ENCODE data around the gene TACSTD2.
A peak's percentile ranks its signal among the peaks of the same experiment; 100 is the strongest.
"Not testable (repeated sequence)": the region's sequence is repeated elsewhere in the genome, so short reads cannot be mapped to it uniquely, and the experiment has no call there.

Gene TACSTD2

DNA sequence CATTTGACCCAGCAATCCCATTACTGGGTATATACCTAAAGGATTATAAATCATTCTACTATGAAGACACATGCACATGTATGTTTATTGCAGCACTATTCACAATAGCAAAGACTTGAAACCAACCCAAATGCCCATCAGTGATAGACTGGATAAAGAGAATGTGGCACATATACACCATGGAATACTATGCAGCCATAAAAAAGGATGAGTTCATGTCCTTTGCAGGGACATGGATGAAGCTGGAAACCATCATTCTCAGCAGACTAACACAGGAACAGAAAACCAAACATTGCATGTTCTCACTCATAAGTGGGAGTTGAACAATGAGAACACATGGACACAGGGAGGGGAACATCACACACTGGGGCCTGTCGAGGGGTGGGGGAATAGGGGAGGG is 13.3 kb downstream of the TACSTD2 start:
- not testable (repeated sequence) for DNase-seq (ENCODE audit: low read depth)

DNA sequence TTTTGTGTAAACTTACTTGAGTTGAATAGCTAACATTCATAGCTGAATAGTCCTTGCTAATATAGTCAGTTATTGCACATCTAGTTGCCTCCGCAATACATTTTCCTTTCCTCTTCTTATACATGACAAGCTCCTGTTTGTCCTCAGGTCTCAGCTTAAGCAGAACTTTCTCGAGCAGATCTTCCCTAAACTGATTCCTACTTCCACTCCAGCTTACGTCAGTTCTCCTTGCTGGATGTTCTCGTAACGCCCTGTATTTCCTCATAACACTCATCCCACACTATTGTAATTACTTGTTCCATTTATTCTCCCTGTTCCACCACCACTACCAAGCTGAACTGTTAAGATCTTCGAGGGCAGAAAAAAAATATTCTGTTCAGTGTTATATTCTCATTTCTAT is 15.4 kb downstream of the TACSTD2 start:
- no peak for DNase-seq (ENCODE audit: low read depth)

DNA sequence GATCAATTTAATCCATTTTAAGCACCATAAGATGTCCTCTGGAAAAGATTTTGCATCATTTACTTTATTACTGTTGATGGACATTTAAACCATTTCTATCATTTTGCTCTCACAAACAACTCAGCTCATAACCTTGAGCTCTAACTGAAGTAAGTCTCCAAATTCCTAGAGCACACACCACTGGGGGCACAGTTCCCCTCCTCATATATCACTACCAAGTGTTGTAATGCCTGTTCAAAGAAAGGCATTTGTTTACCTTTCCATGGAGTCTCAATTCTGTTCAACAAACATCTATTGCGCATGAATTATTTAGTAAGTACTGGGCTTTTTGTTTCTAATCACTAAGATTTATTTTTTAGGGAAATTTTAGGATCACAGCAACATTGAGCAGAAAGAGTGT is 21.7 kb downstream of the TACSTD2 start:
- no peak for DNase-seq (ENCODE audit: low read depth)

DNA sequence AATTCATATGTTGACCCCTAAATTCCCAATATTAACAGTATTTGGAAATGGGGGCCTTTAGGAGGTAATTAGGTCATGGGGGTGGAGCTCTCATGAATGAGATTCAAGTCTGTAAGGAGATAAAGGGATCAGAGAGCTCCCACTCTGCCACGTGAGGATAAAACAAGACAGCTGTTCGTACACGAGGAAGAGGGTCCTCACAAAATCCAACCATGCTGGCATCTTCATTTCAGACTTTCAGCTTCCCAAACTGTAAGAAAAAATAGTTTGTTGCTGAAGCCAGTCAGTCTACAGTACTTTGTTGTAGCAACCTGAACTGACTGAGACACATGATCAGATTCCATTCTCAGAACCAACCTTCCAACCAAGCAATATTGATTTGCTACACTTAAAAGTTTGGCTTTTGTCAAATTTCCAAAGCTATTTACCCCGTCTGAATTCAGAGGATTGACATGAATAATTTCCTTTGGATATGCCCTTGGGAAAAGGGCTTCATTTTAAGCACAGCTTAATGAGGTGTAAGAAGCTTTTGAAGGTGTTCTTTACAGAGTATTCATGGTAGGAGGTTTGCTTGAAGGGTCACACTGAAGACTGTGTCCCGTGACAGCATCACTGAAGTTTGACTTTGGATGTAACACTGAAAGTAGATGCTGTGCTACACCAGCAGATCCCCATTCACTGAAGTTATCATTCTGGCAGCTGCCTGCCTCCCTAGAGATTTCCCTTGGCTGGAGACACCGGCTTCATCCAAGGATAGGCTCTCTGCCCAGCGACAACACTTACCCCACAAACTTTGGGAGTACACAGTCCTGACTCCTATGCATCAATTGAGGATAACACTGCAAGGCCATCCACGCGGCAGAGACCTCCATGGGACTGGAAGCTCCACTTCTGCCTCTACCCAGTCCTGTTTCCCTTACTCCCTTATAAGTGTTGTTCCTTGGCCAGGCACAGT is 25.6 kb downstream of the TACSTD2 start:
- DNase-seq (ENCODE audit: low read depth): no peak

DNA sequence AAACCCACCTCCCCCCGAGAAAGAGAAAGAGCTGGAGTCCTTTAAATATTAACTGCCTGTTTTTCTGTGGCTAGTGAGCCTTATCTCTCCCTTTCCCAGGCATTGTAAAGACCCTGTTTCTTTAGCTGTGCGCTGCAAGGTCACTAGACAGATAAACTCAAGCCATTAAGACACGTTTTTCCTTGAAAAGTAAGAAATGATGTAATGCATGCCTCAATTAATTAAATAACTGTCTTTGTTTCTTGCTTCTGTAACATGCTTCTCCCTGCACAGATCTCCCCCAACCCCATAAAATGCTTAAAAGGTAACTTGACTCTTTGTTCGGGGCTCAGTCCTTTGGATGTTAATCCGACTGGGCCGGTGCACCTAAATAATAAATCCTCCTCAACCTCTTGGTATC is 27.8 kb downstream of the TACSTD2 start:
- not testable (repeated sequence) for DNase-seq (ENCODE audit: low read depth)

DNA sequence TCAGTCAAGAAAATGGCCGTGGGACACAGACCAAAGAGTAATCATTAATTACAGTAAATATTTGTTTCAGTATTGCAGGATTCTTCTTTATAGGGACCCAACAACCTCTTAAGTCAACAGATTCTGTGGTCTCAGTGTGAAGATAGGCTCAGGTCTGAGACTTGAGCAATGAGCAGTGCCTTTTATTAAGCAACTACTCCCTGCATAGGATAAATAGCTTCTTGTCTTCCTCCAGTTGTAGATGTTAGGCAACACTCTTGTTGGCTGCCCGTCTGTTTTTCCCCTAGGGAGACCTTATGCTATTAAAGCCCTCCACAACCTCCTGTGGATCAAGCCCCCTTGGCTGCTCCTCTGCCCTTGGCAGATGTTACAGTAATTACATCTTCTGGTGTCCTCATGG is 28.7 kb downstream of the TACSTD2 start:
- DNase-seq (ENCODE audit: low read depth): no peak

DNA sequence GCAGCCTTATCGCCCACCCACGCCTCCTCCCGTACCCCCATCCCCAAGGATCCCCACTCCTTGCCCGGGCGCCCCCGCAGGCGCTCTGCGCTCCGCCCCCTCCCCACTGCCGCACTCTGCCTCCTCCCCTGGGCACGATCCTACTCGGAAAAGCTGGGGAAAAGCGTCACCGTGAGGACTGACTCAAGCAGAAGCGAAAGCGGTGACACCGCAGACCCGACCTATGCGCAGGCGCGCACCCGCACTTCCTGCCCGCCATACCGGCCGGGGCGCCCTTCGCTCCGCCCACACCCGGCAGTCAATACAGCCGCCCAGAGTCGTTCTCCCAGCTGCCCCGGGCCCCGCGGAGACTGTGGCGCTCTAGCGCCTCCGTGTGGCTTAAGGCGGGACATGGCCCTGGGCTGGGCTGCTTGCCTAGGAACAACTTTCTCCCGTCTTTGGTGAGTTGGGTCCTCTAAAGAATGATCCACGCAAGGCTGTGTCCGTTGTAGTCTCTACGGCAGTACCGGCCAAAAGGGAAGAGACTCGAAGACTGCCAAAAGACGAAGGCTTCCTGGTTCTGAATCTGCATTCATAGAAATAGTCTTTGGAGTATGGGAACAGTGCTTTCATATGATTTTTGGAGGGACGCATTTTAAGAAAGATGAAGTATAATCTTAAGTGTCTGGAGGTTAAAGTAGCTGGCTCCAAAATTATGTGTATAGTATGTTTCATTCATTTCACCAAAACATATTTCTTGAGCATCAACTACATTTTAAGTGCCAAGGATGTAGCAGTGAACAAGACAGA is 30.3 kb downstream of the TACSTD2 start, which contains the start of gene OMA1:
TSS of gene OMA1 (minus strand) at position 207 of the 789 bp plus-strand sequence. CDS start 7,432 bp downstream, outside the sequence.
- peak; percentile 98 for DNase-seq (ENCODE audit: low read depth)

DNA sequence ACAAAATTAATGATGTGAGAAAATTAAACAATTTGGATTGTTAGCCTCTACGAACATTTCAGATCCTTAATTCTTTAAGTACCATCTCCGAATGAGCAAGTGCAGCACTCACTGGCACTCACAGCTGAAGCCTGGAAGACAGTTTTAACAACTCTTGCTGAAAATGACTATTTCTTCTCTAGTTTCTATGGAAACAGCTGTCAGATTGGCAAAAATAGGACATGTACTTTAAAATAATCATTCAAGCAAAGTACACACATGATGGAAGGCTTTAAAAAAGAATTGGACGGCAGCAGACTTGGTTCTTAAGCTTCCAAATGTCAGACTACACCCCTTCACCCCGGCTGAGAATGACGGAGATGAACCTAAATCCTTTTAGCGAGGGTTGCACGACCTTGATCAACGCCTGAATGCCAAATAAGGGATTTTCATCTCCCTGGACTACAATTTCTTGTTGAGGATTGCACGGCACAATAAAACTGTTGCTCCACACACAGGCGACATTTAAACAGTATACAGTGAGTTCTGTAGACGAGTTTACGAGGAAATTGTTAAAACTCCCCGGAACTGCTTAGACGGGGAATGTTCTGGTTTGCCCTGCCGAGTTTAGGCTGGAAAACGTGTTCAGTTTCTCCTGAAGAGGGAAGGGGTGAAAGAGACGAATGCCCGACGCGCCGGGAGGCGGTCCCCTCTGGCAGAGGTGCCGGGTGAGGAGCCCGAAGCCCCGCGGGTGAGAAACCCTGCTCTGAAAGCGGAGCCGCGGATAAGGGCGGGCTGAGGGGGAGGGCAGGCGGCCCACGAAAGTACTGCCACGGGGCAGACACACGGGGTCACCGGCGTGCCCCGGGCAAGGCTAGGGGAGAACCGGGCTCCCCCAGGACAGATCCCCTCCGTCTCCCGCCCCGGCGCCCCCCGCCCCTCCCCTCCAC is 31.2 kb downstream of the TACSTD2 start:
- DNase-seq (ENCODE audit: low read depth): peak; percentile 60

DNA sequence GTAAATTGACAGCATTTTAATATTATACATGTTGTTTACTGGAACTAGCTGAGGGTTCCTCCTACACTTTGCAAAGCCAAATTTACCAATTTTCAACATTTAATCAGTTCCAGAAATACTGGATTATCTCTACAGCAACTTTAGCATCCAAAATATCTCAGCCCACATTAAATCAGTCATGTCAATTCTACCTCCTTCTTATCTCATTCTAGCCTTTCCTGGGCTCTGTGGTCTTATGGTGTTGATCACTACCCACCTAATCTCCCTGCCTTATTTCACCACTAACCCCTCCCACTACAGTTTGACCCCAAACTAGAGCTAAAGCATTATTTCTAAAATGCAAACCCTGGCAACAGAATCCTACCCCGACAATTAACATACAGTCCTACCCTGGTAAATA is 33.8 kb downstream of the TACSTD2 start:
- no peak for DNase-seq (ENCODE audit: low read depth)

DNA sequence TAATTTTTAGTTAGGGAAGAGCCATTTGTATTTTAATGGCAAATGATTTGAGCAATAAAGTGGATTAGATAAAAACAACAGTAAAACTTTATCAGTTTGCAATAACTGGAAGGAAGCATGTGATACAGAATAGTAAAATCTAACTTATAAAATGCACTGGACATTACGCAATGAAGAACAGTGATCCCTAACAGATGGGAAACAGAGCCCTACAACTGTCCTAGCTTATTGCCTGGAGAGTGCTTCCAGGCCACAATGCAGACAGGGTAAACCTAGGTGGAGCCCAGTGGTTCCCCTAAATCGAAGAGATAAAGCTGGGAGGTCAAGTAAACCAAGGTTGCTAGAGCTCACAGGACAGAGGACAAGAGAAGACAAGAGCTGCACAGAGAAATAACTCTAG is 37.5 kb downstream of the TACSTD2 start:
- no peak for DNase-seq (ENCODE audit: low read depth)

DNA sequence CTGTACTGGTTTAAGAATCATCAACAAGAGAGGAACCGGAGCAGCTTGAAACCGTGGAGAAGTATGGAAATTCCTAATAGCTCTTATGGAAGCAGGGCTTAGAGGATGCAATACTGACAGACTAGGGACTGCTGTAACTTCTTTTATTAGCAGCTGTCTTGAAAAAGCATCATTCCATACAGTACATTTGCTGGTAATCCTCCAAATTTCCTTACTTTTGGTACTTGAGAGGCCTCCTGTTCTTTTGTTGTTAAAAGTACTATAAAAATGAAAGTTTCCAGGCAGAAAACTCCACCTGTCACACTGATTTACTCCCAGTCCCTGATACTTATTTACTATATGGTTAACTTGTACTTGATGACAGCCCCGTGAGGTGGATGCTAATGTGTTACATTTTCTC is 38.2 kb downstream of the TACSTD2 start:
- DNase-seq (ENCODE audit: low read depth): no peak

DNA sequence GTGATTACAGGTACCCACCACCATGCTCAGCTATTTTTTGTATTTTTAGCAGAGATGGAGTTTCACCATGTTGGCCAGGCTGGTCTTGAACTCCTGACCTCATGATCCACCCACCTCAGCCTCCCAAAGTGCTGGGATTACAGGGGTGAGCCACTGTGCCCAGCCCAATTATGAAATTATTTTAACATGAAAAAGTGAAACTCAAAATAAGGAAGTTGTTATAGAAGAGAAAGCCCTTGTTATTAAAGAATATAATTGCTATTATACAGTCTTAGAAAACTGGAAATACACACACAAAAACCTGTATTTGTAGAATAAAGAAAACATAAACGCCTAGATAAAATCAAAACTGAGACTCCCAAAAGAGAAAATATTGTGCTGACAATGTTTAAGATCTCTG is 45.2 kb downstream of the TACSTD2 start:
- not testable (repeated sequence) for DNase-seq (ENCODE audit: low read depth)

DNA sequence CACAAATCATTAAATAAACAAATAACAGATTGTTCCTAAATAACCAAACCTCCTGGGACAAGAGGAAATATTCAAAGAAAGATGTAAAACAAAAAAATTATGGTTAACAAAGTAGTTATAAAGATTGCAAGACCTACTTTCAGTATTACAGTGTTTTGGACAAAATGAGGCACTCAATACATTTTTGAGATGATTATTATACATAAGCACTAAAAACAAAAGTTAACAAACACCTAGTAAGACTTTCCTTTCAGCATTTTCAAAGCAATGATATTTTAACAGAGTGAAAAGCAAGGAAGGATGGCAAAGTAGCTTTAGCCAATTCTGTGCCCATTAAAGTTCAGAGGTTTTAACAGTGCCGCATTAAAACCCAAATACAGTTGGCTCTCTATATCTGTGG is 47.8 kb downstream of the TACSTD2 start:
- DNase-seq (ENCODE audit: low read depth): no peak

DNA sequence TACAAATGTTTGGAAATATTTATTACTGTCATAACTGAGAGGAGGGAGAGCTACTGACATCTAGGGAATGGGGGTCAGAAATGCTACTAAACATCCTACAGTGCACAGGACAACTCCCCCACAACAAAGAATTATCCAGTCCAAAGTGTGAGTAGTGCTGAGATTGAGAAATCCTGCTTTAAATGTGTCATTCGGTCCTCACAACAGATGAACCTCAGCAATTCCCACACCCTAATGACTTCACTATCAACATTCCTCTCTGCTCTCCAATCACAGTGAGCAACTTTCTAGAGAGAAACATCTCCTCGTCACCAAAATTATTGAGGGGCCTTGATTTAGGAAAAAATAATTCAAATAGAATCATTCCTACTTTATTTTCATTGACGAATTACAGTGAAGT is 48.5 kb downstream of the TACSTD2 start:
- no peak for DNase-seq (ENCODE audit: low read depth)

Data from stimulated activated CD8-positive, alpha-beta memory T cell treated with anti-CD3 and anti-CD28 coated beads, Interleukin-12 subunit alpha, Interleukin-12 subunit beta, amount 100 ng/mL, for 4 hours (primary cell).